Neural progenitor cell (in vitro differentiated cells): ENCODE results near the gene ITPR1.

Source experiments
- EZH2phosphoT487 ChIP-seq: fragments of 200-600 bp; sonication (generic); IDR thresholded peaks from 2 replicates; pipeline ENCODE4 v1.6.1; 2017; ENCODE audit warnings: antibody characterized with exemption
- TF ChIP-seq, protein P1 (sequence below): fragments of 200-600 bp; sonication (generic); IDR thresholded peaks from 2 replicates; pipeline ENCODE4 v1.5.1; 2017; ENCODE audit warnings: antibody characterized with exemption, mild to moderate bottlenecking

DNA sequence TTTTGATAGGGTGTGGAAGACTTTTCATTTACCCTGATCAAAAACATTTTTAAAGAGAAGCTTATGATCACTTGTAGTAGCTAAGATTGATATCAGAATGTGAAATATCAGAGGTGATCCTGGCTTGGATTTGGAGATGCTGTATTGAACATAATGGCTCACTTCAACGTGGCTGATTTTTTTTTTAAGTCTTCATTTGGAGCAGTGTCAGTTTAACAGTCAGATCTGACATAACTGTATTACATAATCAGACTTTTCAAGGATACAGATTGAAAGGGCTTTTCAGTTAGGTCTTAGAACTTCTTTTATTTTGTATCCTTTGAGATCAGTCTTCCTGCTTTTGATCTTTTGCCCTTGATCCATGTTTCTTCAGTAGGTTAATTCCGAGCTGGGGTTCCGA lies 98.5 kb downstream of the ITPR1 start:
- TF ChIP-seq, protein P1, sequence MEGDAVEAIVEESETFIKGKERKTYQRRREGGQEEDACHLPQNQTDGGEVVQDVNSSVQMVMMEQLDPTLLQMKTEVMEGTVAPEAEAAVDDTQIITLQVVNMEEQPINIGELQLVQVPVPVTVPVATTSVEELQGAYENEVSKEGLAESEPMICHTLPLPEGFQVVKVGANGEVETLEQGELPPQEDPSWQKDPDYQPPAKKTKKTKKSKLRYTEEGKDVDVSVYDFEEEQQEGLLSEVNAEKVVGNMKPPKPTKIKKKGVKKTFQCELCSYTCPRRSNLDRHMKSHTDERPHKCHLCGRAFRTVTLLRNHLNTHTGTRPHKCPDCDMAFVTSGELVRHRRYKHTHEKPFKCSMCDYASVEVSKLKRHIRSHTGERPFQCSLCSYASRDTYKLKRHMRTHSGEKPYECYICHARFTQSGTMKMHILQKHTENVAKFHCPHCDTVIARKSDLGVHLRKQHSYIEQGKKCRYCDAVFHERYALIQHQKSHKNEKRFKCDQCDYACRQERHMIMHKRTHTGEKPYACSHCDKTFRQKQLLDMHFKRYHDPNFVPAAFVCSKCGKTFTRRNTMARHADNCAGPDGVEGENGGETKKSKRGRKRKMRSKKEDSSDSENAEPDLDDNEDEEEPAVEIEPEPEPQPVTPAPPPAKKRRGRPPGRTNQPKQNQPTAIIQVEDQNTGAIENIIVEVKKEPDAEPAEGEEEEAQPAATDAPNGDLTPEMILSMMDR, result no peak
- TF ChIP-seq EZH2phosphoT487, result no peak
